ENCODE data around the gene CLIP2.
"Not testable (repeated sequence)": the region's sequence is repeated elsewhere in the genome, so short reads cannot be mapped to it uniquely, and the experiment has no call there.

CLIP2 gene

DNA sequence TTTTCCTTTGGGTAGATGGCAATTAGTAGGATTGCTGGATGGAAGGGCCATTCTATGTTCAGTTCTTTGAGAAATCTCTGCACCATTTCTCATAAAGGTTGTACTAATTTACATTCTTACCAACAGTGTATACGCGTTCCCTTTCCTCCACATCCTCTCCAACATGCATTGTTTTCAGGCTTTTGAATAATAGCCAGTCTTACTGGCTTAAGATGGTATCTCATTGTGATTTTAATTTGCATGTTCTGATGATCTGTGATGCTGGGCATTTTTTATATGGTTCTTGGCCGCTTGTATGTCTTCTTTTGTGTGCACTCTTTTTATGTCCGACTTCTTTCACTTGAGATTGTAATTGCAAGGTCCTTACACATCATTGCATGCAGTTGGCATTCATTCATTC lies 11.7 kb downstream of the CLIP2 start:
- no peak for DNase-seq

DNA sequence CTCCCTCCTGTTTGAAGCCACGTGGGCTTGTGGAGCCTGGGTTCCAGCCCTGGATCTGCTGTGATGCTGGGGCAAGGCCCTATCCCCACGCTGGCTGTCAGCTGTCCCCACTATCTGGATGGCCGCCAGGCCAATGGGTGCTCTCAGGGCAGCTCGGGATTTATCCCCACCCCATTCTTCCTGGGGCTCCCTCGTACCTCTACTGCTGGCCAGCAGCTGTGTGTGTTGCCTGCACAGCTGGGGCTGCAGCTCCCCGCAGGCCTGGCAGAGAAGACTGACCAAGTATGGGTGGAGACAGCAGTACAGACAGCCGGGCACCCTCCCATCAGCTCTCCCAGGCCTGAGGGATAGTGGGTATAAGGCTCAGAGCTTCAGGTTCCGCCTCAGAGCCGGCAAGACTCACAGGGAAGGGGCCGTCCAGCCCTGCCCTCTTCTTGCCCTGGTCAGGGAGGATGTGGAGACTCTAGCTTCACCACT lies 13.6 kb downstream of the CLIP2 start:
- no peak for DNase-seq

DNA sequence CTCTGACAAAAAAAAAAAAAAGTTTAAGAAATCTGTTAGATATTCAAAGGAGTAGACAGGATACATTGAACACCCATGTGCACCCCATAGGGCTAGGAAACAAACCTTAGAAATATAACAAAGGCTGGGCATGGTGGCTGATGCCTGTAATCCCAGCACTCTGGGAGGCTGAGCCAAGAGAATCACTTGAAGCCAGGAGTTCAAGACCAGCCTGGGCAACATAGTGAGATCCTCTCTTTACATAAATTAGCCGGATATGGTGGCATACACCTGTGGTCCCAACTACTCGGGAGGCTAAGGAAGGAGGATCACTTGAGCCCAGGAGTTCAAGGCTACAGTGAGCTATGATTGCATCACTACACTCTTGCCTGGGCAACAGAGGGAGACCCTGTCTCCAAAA lies 15.3 kb downstream of the CLIP2 start:
- DNase-seq = no peak

DNA sequence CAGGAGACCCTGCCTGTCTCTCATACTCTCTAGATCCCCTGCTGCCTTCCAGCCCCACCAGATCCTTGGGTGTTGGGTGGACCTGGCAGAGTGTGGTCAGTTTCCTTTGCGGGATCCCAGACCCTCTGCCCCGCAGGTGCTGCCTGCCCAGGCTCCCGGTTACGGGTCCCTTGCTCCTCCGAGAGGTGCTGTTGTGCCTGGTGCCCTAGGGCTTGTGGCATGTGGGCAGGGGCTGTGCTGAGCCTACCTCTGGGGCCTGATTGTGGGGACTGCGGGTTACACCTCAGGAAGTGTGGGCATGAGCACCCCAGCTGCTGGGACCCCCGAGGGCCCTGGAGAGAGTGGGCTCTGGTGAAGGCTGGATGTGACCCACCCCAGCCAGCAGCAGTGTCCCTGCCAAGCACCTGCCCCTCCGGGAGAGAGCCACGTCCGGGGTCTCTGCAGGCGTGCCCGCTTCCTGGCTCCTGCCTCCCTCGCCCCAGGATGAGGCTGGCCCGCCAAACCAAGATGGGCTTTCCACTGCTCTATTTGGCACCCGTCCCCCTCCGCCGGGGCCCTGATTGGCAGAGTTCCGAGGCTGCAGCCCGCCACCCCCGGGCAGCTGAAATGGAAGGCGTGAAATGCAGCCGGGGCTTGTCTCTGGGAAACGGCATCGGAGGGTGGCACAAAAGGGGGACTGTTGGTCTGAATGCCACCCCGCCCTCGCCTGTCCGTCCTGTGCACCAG lies 17.0 kb downstream of the CLIP2 start:
- DNase-seq = no peak

DNA sequence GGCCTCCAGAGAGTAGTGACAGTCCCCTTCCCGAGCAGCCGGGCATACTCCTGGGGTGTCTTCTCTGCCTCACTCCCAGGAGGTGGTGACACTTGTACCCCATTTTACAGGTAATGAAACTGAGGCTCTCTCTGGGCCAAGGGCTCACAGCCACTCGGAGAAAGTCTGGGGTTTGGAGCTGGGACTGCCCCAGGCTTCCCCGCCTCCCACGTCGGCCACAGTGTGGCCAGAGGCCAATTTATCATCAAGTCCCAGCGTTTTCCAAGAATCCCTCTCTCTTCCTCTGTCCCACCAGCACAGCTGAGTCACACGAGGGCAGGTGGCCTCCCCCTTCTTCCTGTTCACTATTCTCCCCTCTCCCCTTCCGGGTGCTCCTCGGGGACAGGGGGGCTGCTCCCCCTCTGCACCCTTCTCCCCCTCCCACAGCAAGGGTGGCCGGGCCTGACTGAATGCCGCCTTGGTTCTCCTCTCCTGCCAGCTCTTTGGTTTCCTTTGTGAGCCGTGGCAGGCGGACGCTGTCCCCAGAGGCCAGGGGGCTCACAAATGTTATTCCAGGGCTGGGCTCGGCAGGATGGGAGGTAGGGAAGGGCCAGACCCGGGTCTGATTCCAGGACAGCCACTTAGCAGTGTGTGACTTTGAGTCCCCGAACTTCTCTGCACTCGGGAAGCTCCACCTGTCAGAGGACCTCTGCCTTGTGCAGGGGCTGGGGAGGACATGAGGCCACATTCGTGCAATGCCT lies 17.7 kb downstream of the CLIP2 start:
- DNase-seq = no peak

DNA sequence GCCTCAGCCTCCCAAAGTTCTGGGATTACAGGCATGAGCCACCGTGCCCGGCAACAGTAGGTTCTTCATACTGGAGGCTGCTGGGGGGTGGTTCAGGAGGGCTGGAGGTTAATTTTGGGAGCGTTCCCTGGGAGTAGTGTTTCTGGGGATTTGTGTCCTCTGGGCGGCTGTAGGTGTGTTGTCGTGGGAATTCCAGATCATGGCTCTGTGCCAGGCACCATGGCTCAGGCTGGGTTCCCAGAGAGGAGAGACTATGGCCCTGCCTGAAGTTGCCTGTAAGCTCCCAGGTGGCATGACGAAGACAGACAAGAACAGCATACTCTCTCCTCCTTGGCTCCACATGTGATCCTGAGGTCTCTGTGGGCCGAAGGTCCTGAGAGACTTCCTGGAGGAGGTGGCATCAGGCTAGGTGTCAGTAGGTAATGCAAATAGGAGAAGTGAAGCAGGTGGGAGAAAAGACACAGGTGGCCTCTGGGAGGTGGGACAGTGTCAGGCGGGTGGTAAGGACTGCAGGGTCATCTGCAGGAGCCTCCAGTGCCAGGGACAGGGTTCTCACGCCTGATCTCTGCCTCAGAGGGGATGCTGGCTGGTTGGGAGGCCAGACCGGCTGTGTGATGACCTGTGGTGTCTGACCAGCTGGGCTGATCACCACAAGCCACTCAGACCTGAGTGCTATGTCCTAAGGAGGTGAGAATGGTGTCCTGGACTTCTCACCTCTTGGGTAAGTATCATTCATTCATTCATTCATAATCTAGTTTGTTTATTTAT lies 18.7 kb downstream of the CLIP2 start:
- no peak for DNase-seq

DNA sequence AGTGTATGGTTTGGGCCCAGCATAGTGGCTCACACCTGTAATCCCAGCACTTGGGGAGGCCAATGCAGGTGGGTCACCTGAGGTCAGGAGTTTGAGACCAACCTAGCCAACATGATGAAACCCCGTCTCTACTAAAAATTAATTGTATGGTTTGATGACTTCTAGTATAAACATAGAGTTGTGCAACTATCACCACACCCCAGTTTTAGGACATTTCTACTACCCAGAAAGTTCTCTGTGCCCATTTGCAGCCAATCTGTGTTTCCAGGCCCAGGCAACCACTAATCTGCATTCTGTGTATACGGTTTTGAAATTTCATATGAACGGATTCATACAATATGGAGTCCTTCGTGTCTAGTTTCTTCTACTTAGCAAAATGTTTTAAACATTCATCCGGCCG lies 20.0 kb downstream of the CLIP2 start:
- no peak for DNase-seq

DNA sequence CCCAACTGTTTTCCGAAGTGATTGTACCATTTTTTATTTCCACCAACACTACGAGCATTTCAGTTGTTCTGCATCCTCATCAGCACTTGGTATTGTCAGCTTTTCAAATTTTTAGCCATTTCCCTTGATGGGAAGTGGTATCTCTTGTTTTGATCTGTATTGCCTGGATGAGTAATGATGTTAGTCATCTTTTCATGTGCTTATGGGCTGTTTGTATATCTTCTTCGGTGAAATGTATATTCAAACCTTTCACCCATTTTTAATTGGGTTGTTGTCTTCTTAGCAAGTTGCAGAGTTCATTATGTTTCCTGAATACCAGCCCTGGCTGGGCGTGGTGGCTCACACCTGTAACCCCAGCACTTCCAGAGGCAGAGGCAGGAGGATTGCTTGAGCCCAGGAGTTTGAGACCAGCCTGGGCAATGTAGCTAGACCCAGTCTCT lies 22.1 kb downstream of the CLIP2 start:
- no peak for DNase-seq

DNA sequence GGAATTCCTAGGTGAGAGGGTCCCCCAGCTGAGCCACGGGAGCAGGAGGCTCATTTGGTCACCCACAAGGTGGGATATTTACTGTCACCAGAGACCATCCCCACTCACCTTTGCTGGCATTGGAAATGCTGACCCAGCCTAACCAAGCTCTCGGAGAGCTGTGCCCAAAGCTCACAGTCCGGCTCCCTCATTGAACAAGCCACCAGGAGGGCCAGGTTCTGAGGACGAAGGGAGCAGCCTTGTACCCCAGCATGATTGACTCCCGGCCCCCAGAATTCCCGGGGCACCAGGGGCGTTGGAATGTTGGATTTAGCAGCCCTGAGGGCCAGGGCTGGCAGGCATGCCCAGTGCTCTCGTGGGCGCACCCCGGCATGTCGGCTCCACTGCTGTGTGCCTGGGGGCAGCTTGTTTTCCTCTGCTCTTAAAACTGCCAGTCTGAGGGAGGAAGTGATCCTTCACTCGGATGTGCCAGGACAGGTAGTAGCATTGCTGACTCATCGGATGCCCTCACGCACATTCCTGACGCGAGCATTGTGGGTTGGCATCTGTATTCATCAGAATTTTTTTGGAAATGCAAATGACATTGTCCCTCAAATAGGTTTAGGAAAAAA lies 23.3 kb downstream of the CLIP2 start:
- no peak for DNase-seq

DNA sequence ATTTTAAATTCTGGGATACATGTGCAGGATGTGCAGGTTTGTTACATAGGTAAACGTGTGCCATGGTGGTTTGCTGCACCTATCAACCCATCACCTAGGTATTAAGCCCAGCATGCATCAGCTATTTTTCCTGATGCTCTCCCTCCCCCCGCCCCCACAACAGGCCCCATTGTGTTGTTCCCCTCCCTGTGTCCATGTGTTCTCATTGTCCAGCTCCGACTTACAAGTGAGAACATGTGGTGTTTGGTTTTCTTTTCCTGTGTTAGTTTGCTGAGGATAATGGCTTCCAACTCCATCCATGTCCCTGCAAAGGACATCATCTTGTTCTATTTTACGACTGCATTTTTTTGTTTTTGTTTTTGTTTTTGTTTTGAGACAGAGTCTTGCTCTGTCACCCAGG lies 26.7 kb downstream of the CLIP2 start:
- not testable (repeated sequence) for DNase-seq

DNA sequence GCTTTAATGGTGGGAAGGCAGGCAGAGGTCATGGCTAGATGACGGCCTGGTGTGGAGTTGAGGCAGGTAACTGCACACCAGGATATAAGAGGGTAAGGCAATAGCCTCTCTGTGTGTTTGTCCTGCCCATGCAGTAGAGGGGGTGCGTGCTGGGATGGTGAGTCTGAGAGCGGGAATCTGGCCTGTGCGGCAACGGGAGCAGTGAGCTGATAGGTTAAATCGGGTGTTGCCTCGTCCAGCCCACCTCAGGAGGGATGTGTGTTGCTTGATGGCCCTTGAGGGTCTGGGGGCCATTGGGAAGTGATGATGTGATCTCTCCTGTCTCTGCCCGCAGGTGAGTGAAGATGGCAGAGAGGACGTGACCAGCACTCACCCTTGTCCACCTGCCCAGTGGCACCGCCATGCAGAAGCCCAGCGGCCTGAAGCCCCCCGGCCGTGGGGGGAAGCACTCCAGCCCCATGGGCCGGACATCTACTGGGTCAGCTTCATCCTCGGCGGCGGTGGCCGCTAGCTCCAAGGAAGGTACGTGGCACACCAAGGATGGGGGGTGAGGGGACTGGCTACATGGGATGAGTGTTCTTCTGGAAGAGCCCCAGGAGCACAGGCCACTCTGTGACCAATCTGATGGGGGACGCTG lies 28.1 kb downstream of the CLIP2 start:
- DNase-seq = no peak

DNA sequence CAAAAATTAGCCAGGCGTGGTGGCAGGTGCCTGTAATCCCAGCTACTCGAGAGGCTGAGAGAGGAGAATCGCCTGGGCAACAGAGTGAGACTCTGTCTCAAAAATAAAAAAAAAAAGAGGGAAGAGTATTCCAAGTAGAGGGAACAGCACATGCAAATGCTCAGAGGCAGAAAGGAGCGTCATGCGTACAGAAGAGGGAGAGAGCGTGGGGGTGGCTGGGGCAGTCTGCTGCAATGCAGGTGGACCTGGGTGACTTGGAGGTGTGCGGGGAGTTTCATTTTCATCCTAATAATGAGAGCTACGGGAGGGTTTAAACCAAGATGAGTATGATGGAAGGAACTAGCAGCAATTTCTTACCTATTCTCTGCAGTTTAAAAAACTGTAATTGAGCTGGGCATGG lies 28.8 kb downstream of the CLIP2 start:
- DNase-seq = no peak

DNA sequence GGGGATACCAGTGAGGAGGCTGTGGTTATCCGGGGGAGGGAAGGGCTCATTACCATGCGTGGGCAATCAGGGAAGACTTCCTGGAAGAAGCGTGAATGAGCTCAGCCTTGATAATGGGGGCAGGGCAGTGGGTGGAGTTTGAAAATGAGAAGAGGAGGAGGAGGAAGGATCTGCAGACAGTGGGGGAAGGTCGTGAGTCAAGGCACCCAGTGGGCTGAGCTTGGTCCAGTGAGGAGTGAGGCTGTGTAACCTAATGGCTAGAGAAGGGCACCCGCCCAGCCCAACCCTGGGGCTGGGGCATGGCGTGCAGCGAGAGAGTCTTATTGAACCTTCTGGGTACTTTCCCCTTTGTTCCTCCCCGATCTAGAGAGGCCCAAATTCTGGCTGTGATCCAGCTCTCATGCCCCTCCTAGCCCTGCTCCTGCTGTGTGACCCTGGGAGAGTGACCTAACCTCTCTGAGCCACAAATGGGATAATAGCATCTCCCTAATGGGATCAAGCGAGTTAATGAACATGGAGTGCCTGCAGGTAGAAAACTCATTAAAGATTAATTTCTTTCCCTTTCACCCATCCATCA lies 31.5 kb downstream of the CLIP2 start:
- DNase-seq = no peak

DNA sequence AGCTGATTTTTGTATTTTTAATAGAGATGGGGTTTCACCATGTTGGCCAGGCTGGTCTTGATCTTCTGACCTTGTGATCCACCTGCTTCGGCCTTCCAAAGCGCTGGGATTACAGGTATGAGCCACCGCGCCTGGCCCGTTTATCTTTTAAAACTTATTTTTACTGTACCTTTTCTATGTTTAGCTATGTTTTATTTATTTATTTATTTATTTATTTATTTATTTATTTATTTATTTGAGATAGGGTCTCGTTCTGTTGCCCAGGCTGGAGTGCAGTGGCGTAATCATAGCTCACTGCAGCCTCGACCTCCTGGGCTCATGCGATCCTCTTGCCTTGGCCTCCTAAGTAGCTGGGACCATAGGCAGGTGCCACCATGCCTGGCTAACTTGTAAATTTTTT lies 33.7 kb downstream of the CLIP2 start:
- DNase-seq = not testable (repeated sequence)

DNA sequence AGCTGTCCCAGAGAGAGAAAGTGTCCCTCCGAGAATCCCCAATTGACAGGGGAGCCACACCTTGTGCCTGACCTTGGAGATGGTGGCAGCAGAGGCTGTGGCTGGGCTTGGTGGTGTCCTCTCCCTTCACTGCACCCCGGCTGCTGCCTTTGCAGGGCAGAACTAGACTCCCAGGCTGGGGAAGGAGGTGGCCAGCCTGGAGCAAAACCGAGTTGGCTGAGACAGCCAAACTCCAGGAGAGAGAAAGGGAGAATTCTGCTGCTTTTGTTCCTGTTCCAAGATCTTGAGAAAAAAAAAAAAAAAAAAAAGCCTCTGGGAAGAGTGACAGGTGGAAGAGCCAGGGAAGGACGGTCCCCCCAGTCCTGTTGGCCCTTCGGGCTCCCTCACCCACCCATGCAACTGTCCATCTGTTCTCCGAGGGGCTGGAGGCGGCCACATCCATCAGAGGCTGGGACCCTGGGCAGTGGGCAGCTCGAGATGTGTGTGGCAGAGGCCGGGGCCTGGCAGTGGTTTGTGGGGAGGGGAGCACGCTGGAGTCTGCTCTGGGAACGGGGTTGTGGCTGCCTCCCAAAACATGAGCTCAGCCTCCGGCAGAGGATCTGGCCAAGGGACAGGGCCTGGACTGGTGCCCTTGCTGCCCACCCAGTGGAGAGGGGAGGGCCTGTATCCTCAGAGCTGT lies 35.5 kb downstream of the CLIP2 start:
- no peak for DNase-seq

DNA sequence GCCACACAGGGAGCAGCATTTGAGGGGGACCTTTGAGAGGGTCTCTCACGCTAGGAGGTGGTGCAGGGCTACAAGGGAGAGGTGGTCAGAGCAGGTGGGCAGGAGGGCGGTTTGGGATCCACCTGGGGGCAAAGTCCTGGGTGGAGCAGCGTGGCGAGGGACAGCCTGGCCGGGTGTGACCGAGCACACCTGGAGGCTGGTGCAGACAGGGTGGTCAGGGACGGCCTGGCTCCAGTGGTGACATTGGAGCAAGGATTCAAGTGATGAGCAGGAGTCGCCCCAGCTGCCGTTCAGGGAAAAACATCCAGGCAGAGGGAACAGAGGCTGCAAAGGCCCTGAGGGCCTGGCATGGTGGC lies 36.0 kb downstream of the CLIP2 start:
- DNase-seq = no peak

DNA sequence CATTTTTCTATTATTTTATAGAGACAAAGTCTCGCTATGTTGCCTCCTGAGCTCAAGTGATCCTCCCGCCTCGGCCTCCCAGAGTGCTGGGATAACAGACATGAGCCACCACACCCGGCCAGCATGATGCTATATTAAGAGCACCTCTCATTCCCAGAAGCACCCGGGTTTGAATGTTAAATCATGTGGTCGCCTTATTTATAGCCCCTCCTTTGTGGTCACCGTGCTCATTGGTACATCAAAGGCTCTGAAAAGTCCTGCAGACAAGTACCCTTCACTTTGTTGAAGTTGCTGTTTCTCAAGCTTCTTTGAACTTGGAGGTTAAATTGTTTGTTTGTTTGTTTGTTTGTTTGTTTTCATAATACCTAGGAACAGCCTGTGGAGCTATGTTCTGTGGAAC lies 40.0 kb downstream of the CLIP2 start:
- DNase-seq = no peak

DNA sequence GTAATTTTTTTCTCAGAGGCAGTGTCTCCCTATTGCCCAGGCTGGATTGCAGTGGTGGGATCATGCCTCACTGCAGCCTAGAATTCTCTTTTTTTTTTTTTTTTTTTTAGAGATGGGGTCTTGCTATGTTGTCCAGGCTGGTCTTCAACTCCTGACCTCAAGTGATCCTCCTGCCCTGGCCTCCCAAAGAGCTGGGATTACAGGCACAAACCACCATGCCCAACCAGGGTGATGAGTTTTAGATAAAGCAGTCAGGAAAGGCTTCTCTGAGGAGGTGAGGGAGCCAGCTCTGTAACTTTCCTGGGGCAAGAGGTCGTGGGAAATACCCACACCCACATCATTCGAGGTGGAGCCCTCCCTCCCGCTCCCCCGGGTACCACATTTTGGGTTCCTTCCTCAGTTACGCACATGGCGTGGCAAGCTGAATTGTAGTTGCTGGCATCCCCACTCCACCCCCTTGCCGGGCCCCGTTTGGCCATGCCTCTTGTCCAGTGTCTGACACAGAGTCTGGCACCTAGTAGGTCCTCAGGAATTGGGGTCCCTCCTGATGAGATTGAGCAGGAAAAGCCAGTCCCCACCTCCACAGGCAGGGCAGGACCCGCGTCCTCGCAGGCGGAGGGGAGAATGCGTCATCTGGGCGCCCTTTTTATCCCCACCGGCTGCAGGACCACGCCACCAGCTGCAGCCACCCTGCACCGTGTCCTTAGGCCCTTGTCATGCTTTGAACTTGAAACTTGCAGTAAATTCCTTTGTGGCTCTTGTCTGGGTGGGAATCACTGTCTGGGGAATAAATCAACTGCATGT lies 43.4 kb downstream of the CLIP2 start:
- DNase-seq = no peak

DNA sequence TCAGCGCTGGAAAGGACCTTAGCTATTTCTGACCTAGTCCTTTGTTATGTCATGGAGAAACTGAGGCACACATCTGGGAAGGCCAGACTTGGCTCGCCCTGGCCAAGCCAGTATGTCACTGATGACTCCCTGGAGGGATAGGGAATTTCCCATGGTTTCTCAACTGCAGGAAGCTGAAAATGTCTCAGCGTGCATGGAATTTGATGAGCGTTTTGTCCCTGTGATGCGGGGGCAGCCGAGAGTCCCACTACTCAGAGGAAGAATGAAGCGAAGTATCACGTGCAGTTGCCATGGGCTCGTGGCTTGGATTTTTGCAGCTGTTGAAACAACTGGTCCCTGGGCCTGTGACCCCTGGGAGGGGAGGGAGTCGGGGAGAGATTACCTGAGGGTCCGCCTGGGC lies 44.8 kb downstream of the CLIP2 start:
- no peak for DNase-seq

DNA sequence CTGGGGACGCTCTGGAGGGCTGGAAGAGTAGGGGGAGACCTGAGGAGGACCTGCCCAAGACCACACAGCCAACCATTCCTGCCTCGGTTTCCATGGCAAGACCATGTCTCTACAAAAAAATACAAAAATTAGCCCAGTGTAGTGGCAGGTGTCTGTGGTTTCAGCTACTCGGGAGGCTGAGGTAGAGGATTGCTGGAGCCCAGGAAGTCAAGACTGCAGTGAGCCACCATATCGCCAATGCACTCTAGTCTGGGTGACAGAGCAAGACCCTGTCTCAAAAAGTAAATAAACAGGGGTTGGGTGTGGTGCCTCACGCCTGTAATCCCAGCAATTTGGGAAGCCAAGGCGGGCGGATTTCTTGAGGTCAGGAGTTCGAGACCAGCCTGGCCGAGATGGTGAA lies 48.7 kb downstream of the CLIP2 start:
- no peak for DNase-seq
